HG03103 (cell line): ENCODE results near the gene HOXD9.

Source experiments
- ATAC-seq: cut with Tn5 transposase; IDR thresholded peaks from one replicate; pipeline ENCODE4 v1.9.1; 2021; ENCODE audit warnings: low read depth; ENCODE audit not compliant: unreplicated experiment

HOXD9 gene

GRCh38 chr2:176123411-176124109 lies 1.0 kb downstream of the HOXD9 start:
- no peak for ATAC-seq

- no peak for ATAC-seq
Observed at GRCh38 chr2:176124110-176124946, 1.8 kb downstream of the HOXD9 start.

- ATAC-seq: no peak
Observed at GRCh38 chr2:176124947-176125771, 2.6 kb downstream of the HOXD9 start.

- ATAC-seq: no peak
Observed at GRCh38 chr2:176125772-176126054, 3.2 kb downstream of the HOXD9 start.

- no peak for ATAC-seq
Observed at GRCh38 chr2:176126929-176127773, 4.6 kb downstream of the HOXD9 start.

GRCh38 chr2:176127774-176128072 lies 5.2 kb downstream of the HOXD9 start:
- no peak for ATAC-seq

GRCh38 chr2:176128172-176128981 lies 5.9 kb downstream of the HOXD9 start:
- no peak for ATAC-seq

- no peak for ATAC-seq
Observed at GRCh38 chr2:176128982-176129796, 6.7 kb downstream of the HOXD9 start, which contains the start of gene HOXD8. Gene HOXD8, plus strand, starts transcription at chr2:176129705. Its CDS starts 662 bp downstream, at chr2:176130367.

- no peak for ATAC-seq
Observed at GRCh38 chr2:176129813-176130146, 7.3 kb downstream of the HOXD9 start.

GRCh38 chr2:176130147-176130956 lies 7.8 kb downstream of the HOXD9 start:
- no peak for ATAC-seq

GRCh38 chr2:176130957-176131847 lies 8.7 kb downstream of the HOXD9 start:
- no peak for ATAC-seq

- no peak for ATAC-seq
Observed at GRCh38 chr2:176131848-176132158, 9.3 kb downstream of the HOXD9 start.

- ATAC-seq: no peak
Observed at GRCh38 chr2:176132205-176133171, 10.0 kb downstream of the HOXD9 start.

GRCh38 chr2:176133389-176133788 lies 10.9 kb downstream of the HOXD9 start:
- no peak for ATAC-seq

GRCh38 chr2:176134035-176134434 lies 11.5 kb downstream of the HOXD9 start:
- ATAC-seq: no peak

GRCh38 chr2:176135035-176135440 lies 12.5 kb downstream of the HOXD9 start:
- ATAC-seq: no peak
